Neural progenitor cell (in vitro differentiated cells): ENCODE data around the gene NSUN7. TPM values are rescaled to one million over a fixed set of nuclear protein-coding genes. Genes with fewer than 3 reads are reported as not detected.

Source experiments
- DNase-seq: peaks from one replicate; pipeline ENCODE4 v3.0.0-alpha.2; 2016; ENCODE audit warnings: low spot score
- H2AFZ ChIP-seq: fragments of 200-600 bp; sonication (generic); replicated peaks from 2 replicates; pipeline ENCODE4 v1.6.1; 2016; ENCODE audit warnings: antibody characterized with exemption
- H3F3A ChIP-seq: fragments of 200-600 bp; sonication (generic); 2 replicates; pipeline ENCODE4 v1.6.1; 2016; ENCODE audit warnings: antibody characterized with exemption, low read depth
- H3K27ac ChIP-seq: fragments of 200-600 bp; sonication (generic); 2 replicates; pipeline ENCODE4 v1.5.1; 2016; ENCODE audit warnings: mild to moderate bottlenecking
- H3K27me3 ChIP-seq: fragments of 200-600 bp; sonication (generic); 2 replicates; pipeline ENCODE4 v1.6.1; 2016; ENCODE audit warnings: mild to moderate bottlenecking, moderate library complexity
- H3K36me3 ChIP-seq: fragments of 200-600 bp; sonication (generic); 2 replicates; pipeline ENCODE4 v1.5.1; 2016
- H3K4me1 ChIP-seq: fragments of 200-600 bp; sonication (generic); 2 replicates; pipeline ENCODE4 v1.6.1; 2016; ENCODE audit warnings: mixed run types
- H3K4me2 ChIP-seq: fragments of 200-600 bp; sonication (generic); 2 replicates; pipeline ENCODE4 v1.6.1; 2016
- H3K4me3 ChIP-seq: fragments of 200-600 bp; sonication (generic); 2 replicates; pipeline ENCODE4 v1.5.1; 2016
- H3K79me2 ChIP-seq: fragments of 200-600 bp; sonication (generic); 2 replicates; pipeline ENCODE4 v1.6.1; 2016; ENCODE audit warnings: low read depth
- H3K9ac ChIP-seq: fragments of 200-600 bp; sonication (generic); 2 replicates; pipeline ENCODE4 v1.6.1; 2016
- H3K9me3 ChIP-seq: fragments of 200-600 bp; sonication (generic); 2 replicates; pipeline ENCODE4 v1.5.1; 2016; ENCODE audit warnings: low read depth
- H4K20me1 ChIP-seq: fragments of 200-600 bp; sonication (generic); 2 replicates; pipeline ENCODE4 v1.6.1; 2016; ENCODE audit warnings: low read depth
- H3K27ac Mint-ChIP-seq: 3 replicates; pipeline ENCODE4 v1.8.0; 2021; ENCODE audit warnings: mixed read lengths
- H3K27me3 Mint-ChIP-seq: 2 replicates; pipeline ENCODE4 v1.8.0; 2022; ENCODE audit warnings: low read depth, mild to moderate bottlenecking, inconsistent platforms, moderate library complexity, mixed read lengths; ENCODE audit not compliant: insufficient read depth
- H3K36me3 Mint-ChIP-seq: 3 replicates; pipeline ENCODE4 v1.8.0; 2021; ENCODE audit warnings: mixed read lengths
- H3K4me1 Mint-ChIP-seq: 3 replicates; pipeline ENCODE4 v1.8.0; 2021; ENCODE audit warnings: mixed read lengths
- H3K4me3 Mint-ChIP-seq: 3 replicates; pipeline ENCODE4 v1.8.0; 2021; ENCODE audit warnings: mild to moderate bottlenecking, moderate library complexity, mixed read lengths
- H3K9me3 Mint-ChIP-seq: 3 replicates; pipeline ENCODE4 v1.8.0; 2020; ENCODE audit warnings: mixed read lengths
- CTCF ChIP-seq: fragments of 200-600 bp; sonication (generic); IDR thresholded peaks from 2 replicates; pipeline ENCODE4 v1.5.1; 2017; ENCODE audit warnings: antibody characterized with exemption, mild to moderate bottlenecking
- EZH2 ChIP-seq: fragments of 200-600 bp; sonication (generic); IDR thresholded peaks from 2 replicates; pipeline ENCODE4 v1.6.1; 2017; ENCODE audit warnings: antibody characterized with exemption, mild to moderate bottlenecking, moderate library complexity
- EZH2phosphoT487 ChIP-seq: fragments of 200-600 bp; sonication (generic); IDR thresholded peaks from 2 replicates; pipeline ENCODE4 v1.6.1; 2017; ENCODE audit warnings: antibody characterized with exemption
- total RNA-seq: library from RNA; depleted of rRNA; stranded (reverse); fragments of >200 nt; gene quantifications from 2 replicates; pipeline ENCODE4 v1.2.3, GENCODE V29; 2015; ENCODE audit warnings: low replicate concordance

Gene NSUN7
- total RNA-seq, 1 donor from 2014 or later, result 37.4 TPM

GRCh38 chr4:40755616-40756015, 5.9 kb downstream of the NSUN7 start:
- no peak overlapping the region for H3K27ac Mint-ChIP-seq
- peaks cover 7% of the 10 kb centered on the region for H3K4me1 Mint-ChIP-seq
- H3K79me2 ChIP-seq, result peaks cover 28% of the 10 kb centered on the region

GRCh38 chr4:40763228-40763716, 13.5 kb downstream of the NSUN7 start:
- no peak overlapping the region for H3K4me2 ChIP-seq
- Mint-ChIP-seq H3K36me3 (peaks cover 4% of the 10 kb centered on the region), H3K27me3 (no peaks in the 10 kb centered on the region), H3K4me1 (no peaks in the 10 kb centered on the region), H3K9me3 (peaks cover 4% of the 10 kb centered on the region), H3K4me3 (no peak overlapping the region), H3K27ac (no peak overlapping the region)
- no peak overlapping the region for H3K9ac ChIP-seq
- H3K4me1 ChIP-seq, result no peaks in the 10 kb centered on the region
- no peaks in the 10 kb centered on the region for H3K9me3 ChIP-seq
- no peak overlapping the region for H3K4me3 ChIP-seq
- no peaks in the 10 kb centered on the region for H3K27me3 ChIP-seq
- no peaks in the 10 kb centered on the region for H3F3A ChIP-seq
- peaks cover 9% of the 10 kb centered on the region for H3K36me3 ChIP-seq
- TF ChIP-seq EZH2phosphoT487 (no peak), CTCF (no peak), EZH2 (no peak)
- no peak overlapping the region for H2AFZ ChIP-seq
- DNase-seq, result no peak
- no peaks in the 10 kb centered on the region for H3K79me2 ChIP-seq
- H4K20me1 ChIP-seq, result no peaks in the 10 kb centered on the region
- no peak overlapping the region for H3K27ac ChIP-seq

More at GRCh38 chr4:40755616-40756015, 5.9 kb downstream of the NSUN7 start:
- Histone ChIP-seq H3K4me2 (no peak overlapping the region), H4K20me1 (no peaks in the 10 kb centered on the region), H3K9me3 (no peaks in the 10 kb centered on the region), H3K36me3 (peaks cover 14% of the 10 kb centered on the region), H3K27ac (no peak overlapping the region), H3K27me3 (no peaks in the 10 kb centered on the region), H3F3A (peaks cover 8% of the 10 kb centered on the region), H3K4me3 (no peak overlapping the region), H3K4me1 (peaks cover 5% of the 10 kb centered on the region), H3K9ac (no peak overlapping the region), H2AFZ (no peak overlapping the region)
- no peaks in the 10 kb centered on the region for H3K27me3 Mint-ChIP-seq
- TF ChIP-seq EZH2, result no peak
- TF ChIP-seq CTCF, result no peak
- no peak for TF ChIP-seq EZH2phosphoT487
- no peak overlapping the region for H3K4me3 Mint-ChIP-seq
- H3K9me3 Mint-ChIP-seq, result peaks cover 7% of the 10 kb centered on the region
- H3K36me3 Mint-ChIP-seq, result peaks cover 20% of the 10 kb centered on the region
- no peak for DNase-seq

GRCh38 chr4:40769266-40769665, 19.5 kb downstream of the NSUN7 start:
- Histone ChIP-seq H3K4me1 (no peaks in the 10 kb centered on the region), H2AFZ (no peak overlapping the region), H3K4me2 (no peak overlapping the region), H3K36me3 (peaks cover 5% of the 10 kb centered on the region), H3K27ac (no peak overlapping the region), H3K4me3 (no peak overlapping the region), H3F3A (no peaks in the 10 kb centered on the region), H3K9me3 (no peaks in the 10 kb centered on the region), H3K79me2 (no peaks in the 10 kb centered on the region), H4K20me1 (no peaks in the 10 kb centered on the region), H3K27me3 (no peaks in the 10 kb centered on the region), H3K9ac (no peak overlapping the region)
- H3K9me3 Mint-ChIP-seq, result peaks cover 4% of the 10 kb centered on the region
- peaks cover 13% of the 10 kb centered on the region for H3K36me3 Mint-ChIP-seq
- H3K4me1 Mint-ChIP-seq, result no peaks in the 10 kb centered on the region
- peaks cover 2% of the 10 kb centered on the region for H3K27me3 Mint-ChIP-seq
- no peak overlapping the region for H3K27ac Mint-ChIP-seq
- TF ChIP-seq CTCF, result no peak
- TF ChIP-seq EZH2, result no peak
- no peak for TF ChIP-seq EZH2phosphoT487
- H3K4me3 Mint-ChIP-seq, result no peak overlapping the region
- DNase-seq, result no peak
